Activated CD4-positive, alpha-beta T cell treated with anti-CD3 and anti-CD28 coated beads for 48 hours (primary cell): ENCODE results near the gene SELPLG.
A peak's percentile ranks its signal among the peaks of the same experiment; 100 is the strongest.

Experiments used
- DNase-seq: peaks from one replicate; pipeline ENCODE4 v3.0.0-alpha.2; 2020

The SELPLG gene

GRCh38 chr12:108618079-108618952 lies 15.4 kb downstream of the SELPLG start:
- peak; percentile 86 for DNase-seq

- peak; percentile 86 for DNase-seq
Observed at GRCh38 chr12:108616941-108617858, 16.5 kb downstream of the SELPLG start.

GRCh38 chr12:108616359-108616758 lies 17.3 kb downstream of the SELPLG start:
- DNase-seq: no peak

- no peak for DNase-seq
Observed at GRCh38 chr12:108615918-108616317, 17.8 kb downstream of the SELPLG start.

- no peak for DNase-seq
Observed at GRCh38 chr12:108614639-108615038, 19.1 kb downstream of the SELPLG start.

GRCh38 chr12:108614041-108614440 lies 19.7 kb downstream of the SELPLG start:
- DNase-seq: no peak

GRCh38 chr12:108613548-108613947 lies 20.1 kb downstream of the SELPLG start:
- no peak for DNase-seq

GRCh38 chr12:108612788-108613282 lies 20.9 kb downstream of the SELPLG start:
- no peak for DNase-seq

- peak; percentile 74 for DNase-seq
Observed at GRCh38 chr12:108611884-108612415, 21.7 kb downstream of the SELPLG start.

- no peak for DNase-seq
Observed at GRCh38 chr12:108610856-108611605, 22.7 kb downstream of the SELPLG start.

- DNase-seq: no peak
Observed at GRCh38 chr12:108610336-108610815, 23.3 kb downstream of the SELPLG start.

- no peak for DNase-seq
Observed at GRCh38 chr12:108609537-108610335, 24.0 kb downstream of the SELPLG start.

GRCh38 chr12:108608616-108609015 lies 25.1 kb downstream of the SELPLG start:
- no peak for DNase-seq

- no peak for DNase-seq
Observed at GRCh38 chr12:108607981-108608600, 25.6 kb downstream of the SELPLG start.

GRCh38 chr12:108606492-108606891 lies 27.2 kb downstream of the SELPLG start:
- no peak for DNase-seq

- no peak for DNase-seq
Observed at GRCh38 chr12:108605690-108606406, 27.8 kb downstream of the SELPLG start.

GRCh38 chr12:108605000-108605689 lies 28.5 kb downstream of the SELPLG start:
- no peak for DNase-seq

- DNase-seq: no peak
Observed at GRCh38 chr12:108604208-108604941, 29.3 kb downstream of the SELPLG start.

GRCh38 chr12:108603743-108604142 lies 30.0 kb downstream of the SELPLG start:
- no peak for DNase-seq
